Activated T-cell treated with anti-CD3 and anti-CD28 coated beads, Interleukin-2, amount 50 U/mL, for 1 hour (primary cell): ENCODE measurements around the gene HK2.
"Not testable (repeated sequence)": the region's sequence is repeated elsewhere in the genome, so short reads cannot be mapped to it uniquely, and the experiment has no call there.

ENCODE experiments used
- DNase-seq: peaks from one replicate; pipeline ENCODE4 v3.0.0-alpha.2; 2020

The HK2 gene

DNA sequence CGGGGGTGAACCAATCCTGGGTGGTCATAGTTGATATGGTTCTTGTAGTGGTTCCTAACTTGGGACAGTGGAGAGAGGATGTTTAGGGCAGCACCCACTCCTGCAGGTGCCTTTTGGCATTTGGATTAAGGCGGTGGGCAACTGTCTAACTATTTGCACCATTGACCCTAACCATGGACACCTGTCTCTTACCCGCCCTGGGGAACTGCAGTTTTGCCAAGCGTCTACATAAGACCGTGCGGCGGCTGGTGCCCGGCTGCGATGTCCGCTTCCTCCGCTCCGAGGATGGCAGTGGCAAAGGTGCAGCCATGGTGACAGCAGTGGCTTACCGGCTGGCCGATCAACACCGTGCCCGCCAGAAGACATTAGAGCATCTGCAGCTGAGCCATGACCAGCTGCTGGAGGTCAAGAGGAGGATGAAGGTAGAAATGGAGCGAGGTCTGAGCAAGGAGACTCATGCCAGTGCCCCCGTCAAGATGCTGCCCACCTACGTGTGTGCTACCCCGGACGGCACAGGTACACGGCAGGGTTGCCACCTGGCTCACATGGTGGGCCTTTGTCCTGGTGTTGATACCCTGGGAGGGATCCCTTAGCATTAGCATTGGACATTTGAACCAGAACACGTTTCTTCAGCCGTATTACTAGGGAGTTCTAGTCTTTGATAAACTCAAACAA is 46.3 kb downstream of the HK2 start:
- DNase-seq: no peak

DNA sequence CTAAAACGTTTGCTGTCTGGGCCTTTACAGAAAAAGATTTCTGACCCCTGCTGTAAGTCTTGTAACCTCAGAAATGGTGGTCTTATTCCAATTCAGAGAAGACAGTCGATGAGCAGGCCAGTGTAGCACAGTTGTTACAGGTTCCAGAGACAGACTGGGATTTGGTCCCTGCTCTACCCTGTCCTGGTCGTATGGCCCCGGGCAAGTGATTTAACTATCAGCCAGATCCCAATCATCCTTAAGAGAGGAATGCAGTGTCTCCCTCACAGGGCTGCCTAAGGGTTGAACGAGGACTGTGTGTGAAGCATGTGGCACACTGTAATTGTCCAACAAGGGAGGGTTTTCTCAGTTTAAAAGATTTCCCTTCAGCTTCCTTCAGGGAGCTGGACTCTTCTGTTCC is 47.2 kb downstream of the HK2 start:
- no peak for DNase-seq

DNA sequence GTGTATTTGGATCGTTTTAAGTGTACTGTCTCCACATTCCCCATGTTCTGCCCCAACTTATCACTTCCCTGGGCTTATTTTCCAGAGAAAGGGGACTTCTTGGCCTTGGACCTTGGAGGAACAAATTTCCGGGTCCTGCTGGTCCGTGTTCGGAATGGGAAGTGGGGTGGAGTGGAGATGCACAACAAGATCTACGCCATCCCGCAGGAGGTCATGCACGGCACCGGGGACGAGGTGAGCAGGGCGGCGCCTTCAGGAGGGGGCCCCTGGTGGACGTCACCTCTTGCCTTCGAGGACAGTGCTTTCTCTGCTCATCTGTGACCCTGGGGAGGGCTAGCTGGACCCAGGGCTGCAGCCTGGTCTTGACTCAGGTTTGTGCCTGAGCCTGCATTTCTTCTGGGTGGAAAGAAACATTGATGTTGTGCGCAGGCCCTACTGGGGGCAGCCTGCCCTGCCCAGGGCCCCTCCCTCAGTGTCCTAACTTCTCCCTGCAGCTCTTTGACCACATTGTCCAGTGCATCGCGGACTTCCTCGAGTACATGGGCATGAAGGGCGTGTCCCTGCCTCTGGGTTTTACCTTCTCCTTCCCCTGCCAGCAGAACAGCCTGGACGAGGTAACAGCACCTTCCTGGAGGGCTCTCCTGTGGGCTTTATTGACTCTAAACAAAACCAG is 47.8 kb downstream of the HK2 start:
- no peak for DNase-seq

DNA sequence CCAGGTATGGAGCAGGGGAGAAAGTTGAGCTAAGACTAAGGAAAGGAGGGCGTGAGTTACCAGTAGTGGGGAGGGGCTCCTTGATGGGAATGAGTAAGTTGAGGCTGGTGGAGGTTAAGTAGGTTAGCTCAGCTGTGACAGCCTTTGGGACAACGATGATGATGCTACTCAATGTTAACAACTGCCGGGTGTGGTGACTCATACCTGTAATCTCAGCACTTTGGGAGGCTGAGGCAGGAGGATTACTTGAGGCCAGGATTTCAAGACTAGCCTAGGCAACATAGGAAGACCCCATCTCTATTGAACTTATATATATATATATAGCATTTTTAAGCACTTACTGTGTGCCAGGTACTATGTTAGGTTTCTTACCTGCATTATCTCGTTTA is 48.4 kb downstream of the HK2 start:
- no peak for DNase-seq

DNA sequence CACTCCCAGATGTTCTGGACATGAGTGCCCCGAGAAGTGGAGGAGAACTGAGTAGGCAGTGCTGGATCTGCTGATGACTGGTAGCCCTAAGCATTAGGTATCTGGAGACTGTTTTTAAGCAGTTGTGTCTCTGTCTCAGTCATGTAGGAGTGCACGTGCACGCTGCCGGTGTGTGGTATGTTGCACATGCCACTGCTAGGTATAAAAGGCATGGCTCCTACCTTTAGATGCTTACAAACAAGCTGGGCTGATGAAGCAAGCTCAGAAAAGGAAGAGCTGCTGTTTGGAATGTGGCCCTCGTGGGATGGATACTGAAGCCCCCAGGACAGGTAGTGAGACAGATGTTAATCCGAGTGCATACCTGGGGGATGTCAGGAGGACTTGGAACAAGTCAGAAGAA is 49.1 kb downstream of the HK2 start:
- DNase-seq: no peak

GRCh38 chr2:74884118-74884762 is 50.3 kb downstream of the HK2 start:
- DNase-seq: no peak

DNA sequence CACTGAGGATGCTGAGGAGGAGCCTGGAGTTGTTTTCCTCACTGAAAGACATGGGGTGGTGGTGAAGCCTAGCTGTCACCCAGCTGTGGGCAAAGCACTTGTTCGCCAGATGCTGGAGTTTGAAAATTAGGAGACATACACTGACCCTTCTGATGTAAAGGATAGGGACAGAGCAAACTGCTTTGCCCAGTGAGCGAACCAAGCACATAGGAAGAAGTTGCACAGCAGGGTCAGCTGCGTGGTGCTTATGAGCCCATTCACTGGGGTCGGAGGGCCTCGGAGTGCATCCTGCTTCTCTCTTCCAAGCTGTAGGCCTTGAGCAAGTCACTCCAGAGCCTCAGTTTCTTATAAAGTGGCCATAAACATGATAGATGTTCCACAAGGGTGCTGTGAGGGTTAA is 50.9 kb downstream of the HK2 start:
- no peak for DNase-seq

- no peak for DNase-seq
Observed at GRCh38 chr2:74886251-74886650, 52.3 kb downstream of the HK2 start.

DNA sequence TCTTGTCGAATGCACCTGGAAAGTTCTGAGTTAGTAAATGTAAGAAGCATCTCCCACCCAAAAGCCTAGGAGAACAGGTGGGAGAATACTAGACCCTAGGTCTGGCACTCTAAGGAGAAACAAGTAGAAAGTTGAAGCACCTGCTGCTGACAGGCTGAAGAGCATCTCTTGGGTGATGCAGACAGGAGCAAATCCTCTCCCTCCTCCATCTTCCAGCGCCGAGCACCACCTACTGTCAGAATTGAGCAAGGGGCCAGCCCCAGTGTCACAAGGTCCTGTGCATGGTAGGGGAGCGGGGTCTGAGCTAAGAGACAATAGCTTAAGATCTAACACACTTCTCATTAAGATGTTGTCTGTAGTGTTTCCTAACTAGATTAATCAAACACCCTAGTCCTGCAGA is 52.9 kb downstream of the HK2 start:
- DNase-seq: no peak

GRCh38 chr2:74887445-74887951 is 53.6 kb downstream of the HK2 start:
- DNase-seq: no peak

DNA sequence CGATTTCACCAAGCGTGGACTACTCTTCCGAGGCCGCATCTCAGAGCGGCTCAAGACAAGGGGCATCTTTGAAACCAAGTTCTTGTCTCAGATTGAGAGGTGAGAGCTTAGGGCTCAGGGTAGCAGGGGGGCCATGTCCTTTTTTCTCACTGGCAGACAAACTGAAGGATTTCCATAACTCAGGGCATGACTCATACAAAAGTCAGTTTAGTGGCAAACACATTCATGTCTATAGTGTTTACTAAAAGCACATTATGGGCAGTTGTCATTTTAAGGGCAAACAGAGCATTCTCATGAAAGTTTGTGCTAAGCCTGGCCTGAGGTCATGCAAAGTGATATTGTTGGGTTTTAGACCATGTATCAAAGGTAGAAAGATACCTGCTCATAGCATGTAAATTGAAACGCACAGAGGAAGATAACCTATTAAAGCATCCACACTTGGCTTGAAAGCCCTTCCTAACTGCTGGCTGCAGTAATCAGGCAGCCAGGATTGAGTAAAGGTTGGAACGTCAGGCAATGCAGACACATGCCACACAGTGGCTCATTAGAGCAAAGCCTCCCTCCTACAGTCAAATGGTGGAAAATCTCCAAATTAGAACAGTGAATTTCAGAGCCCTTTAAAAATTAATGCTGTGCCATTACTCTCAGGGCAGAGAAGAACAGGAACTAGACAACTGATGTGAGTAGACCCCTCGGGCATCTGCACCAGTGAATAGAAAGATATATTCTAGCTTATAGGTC is 54.2 kb downstream of the HK2 start:
- no peak for DNase-seq

DNA sequence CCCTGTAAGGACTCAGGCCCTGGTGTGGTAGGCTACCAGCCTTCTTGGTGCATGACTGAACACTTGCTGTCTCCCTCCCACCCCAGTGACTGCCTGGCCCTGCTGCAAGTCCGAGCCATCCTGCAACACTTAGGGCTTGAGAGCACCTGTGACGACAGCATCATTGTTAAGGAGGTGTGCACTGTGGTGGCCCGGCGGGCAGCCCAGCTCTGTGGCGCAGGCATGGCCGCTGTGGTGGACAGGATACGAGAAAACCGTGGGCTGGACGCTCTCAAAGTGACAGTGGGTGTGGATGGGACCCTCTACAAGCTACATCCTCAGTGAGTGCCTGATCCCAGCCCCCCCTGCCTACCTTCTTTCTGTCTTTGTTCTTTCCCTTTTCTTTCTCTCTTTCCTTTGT is 55.2 kb downstream of the HK2 start:
- no peak for DNase-seq

GRCh38 chr2:74890711-74891110 is 56.8 kb downstream of the HK2 start:
- DNase-seq: no peak

- no peak for DNase-seq
Observed at GRCh38 chr2:74891136-74891764, 57.3 kb downstream of the HK2 start.

DNA sequence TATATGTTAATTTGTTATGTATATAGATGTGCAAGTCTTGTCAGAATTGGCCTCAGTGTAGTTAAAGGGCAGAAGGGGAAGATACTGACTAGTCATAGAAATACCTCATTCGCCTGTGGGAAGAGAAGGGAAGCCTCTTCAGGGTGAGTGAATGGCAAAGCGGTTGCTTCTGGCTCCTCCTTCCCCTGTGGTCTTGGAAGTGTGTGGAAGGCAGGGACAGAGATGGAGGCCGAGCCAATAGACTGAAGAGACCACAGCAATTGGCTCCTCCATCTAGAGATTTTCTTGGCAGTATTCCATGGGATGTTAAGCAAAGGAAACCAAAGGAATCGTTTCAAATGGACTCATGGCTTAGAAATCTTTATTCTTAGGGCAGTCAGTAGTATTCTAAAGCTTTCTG is 57.9 kb downstream of the HK2 start:
- DNase-seq: not testable (repeated sequence)

- no peak for DNase-seq
Observed at GRCh38 chr2:74892609-74893008, 58.7 kb downstream of the HK2 start.

DNA sequence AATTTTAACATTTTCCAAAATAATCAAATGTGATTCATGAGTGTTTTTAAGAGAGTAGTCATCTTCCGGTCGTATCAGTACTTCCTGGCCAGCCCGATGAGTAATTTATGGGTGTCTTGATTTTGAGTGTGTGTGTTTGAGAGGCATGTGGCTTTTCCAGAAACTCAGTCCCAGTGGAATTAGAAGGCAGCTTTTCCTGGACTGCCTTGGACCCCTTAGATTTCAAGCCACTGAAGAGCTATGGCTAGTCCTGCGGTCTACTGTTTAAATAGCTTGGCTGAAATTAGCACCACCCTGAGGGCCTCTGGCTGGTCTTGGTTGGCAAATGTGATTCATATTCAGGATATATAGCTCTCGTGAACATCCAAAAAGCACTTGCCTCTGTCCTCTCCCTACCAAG is 59.4 kb downstream of the HK2 start:
- DNase-seq: no peak

GRCh38 chr2:74894272-74894981 is 60.5 kb downstream of the HK2 start:
- no peak for DNase-seq

DNA sequence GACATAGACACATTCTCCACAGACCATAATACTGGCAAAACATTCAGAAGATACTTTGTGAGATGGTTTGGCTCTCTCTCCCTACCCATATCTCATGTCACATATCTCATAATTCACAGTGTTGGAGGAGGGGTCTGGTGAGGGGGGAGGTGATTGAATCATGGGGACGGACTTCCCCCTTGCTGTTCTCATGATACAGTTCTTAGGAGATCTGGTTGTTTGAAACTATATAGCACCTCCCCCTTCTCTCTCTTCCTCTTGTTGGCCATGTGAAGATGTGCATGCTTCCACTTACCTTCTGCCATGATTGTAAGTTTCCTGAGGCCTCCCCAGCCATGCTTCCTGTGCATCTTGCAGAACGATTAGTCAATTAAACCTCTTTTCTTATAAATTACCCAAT is 61.1 kb downstream of the HK2 start:
- no peak for DNase-seq

DNA sequence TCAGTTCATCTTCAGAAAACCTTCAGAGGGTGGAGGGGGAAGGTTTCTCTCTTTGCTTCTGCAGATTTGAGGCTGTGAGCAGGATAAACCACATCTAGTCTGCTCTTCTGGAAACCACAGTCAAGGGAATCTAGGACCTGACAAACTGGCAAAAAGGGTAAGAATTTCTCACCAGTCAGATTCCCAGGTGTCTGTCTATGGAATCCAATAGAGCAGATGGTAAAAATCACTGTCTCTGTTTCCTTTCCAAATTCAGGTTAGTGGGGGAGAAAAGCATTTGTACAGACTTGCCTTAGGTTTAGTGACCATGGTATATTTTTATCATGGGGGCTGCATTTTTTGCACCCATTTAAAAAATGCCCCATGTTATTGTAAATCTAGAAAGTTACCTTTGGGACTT is 62.3 kb downstream of the HK2 start:
- DNase-seq: no peak

DNA sequence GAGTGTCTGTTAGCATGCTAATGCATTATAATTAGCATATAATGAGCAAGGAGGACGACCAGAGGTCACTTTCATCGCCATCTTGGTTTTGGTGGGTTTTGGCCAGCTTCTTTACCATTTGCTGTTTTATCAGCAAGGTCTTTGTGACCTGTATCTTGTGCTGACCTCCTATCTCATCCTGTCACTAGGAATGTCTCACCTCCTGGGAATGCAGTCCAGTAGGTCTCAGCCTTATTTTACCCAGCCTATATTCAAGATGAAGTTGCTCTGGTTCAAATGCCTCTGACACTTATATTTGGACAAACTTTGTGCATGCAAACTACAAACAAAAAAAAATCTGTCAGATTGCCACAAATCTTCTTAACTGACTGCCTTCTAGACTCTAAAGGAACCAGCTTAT is 66.3 kb downstream of the HK2 start:
- not testable (repeated sequence) for DNase-seq

- no peak for DNase-seq
Observed at GRCh38 chr2:74902281-74902860, 68.4 kb downstream of the HK2 start.
